ENCODE data around the gene UBE2D3.

DNA sequence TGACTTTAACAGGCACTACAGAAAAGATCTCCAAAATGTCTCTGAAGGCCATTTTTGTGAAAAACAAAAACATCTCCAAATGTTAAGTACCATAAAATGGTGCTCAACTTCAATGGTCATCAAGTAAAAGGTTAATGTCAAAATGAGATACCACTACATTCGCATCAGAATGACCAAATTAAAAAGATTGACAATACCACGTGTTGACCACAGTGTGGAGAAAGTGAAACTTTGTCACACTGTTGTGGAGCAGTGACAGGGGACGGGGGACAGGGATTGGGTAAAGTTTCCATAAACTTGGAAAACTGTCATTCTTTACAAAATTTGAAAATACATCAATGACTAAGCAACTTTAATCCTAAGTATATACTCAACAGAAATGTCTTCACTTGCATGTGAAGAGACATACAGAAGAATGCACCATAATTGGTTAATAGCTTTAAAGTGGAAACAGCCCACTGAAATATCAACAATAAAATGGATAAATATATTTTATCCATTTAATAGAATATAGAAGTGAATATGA lies 22.3 kb upstream of the UBE2D3 start:
- TF ChIP-seq, protein P1, sequence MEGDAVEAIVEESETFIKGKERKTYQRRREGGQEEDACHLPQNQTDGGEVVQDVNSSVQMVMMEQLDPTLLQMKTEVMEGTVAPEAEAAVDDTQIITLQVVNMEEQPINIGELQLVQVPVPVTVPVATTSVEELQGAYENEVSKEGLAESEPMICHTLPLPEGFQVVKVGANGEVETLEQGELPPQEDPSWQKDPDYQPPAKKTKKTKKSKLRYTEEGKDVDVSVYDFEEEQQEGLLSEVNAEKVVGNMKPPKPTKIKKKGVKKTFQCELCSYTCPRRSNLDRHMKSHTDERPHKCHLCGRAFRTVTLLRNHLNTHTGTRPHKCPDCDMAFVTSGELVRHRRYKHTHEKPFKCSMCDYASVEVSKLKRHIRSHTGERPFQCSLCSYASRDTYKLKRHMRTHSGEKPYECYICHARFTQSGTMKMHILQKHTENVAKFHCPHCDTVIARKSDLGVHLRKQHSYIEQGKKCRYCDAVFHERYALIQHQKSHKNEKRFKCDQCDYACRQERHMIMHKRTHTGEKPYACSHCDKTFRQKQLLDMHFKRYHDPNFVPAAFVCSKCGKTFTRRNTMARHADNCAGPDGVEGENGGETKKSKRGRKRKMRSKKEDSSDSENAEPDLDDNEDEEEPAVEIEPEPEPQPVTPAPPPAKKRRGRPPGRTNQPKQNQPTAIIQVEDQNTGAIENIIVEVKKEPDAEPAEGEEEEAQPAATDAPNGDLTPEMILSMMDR (IDR thresholded peaks at IDR 0.05; ENCODE audit: poor library complexity), result no peak
- TF ChIP-seq EZH2 (IDR thresholded peaks at IDR 0.05; ENCODE audit: borderline replicate concordance) (no peak), EZH2phosphoT487 (IDR thresholded peaks at IDR 0.05; ENCODE audit: low read depth, severe bottlenecking, unreplicated experiment) (no peak)

Measured in hepatocyte (in vitro differentiated cells).